ENCODE measurements around the gene LRRC51.
"Not testable (repeated sequence)": the region's sequence is repeated elsewhere in the genome, so short reads cannot be mapped to it uniquely, and the experiment has no call there.

The LRRC51 gene

DNA sequence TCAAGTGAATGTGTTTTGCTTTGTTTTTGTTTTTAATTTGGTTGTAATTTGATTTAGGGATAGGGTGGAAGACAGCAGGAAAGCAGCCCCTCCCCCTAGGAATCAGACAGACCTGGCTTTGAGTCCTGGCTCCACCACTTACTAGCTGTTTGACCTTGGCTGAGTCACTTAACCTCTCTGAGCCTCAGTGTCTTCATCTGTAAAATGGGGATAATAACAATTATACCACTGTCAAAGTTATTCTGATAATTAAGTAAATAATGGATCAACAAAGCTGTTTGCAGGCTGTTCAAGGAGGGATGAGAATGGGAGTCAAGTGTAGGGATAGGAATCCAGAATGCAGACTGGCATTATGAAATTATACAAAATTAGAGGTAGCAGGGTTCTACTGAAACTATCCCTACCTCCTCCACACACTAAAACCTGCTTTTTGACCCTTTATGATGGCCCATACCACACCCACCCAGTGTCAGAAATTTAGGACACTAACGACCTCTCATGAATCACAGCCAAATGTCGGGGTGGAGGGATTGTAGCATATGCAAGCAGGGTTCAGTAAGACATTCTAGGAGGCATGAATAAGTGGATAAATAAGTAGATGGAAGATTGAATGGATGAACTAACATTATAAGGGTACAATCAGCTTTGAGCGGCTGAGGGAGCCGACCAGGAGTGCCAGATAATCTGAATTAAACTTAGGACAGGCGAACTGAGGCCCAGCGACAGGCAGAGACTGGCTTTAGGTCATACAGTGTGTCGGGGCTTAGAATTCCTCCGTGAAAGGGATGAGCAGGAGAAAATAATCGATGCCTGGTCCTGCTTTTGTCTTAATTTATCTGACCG, 30.9 kb downstream of the LRRC51 start:
- DNase-seq = no peak

DNA sequence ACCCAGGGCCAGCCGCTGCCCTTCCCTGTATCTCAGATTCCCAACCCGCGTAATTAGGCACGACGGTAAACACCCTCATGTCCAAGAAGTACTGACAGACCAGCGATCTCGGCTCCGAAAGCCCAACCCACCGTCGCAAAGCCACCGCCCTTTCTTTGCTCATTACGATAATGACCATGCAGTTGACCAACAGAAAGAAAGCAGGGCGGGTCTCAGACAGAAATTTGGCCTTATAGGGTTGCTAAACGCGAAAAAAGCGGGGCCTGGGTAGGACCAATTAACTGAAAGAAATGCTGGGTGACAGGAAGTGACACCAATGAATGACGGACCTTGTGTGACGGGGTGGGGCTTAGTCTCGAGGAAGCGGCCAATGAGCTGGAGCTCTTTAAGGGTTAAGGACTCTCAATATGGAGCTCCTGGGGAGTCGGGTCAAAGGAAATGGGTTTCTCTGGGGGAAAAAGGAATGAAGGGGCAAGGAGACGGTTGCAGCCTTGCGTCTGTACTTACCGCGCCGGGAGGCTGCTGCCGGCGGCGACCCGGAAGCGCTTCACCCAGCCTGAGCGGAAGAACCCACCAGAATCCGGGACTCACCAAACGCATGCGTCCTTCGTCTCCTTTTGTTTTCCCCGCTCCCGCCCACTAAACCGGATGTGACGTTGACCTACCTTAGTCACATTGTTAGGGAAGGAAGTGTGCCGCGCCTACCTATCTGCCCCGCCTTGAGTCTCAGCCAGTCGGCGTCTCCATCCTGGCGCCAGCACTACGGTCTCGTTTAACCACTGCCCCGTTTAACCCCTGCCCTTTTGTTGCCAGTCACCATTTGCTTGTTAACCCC, 31.7 kb downstream of the LRRC51 start, which contains the start of gene ANAPC15:
Gene ANAPC15, minus strand, starts transcription at position 553 of the 835 bp plus-strand sequence. CDS start 1,419 bp downstream, outside the sequence.
- DNase-seq = peak; percentile 95 to 100

DNA sequence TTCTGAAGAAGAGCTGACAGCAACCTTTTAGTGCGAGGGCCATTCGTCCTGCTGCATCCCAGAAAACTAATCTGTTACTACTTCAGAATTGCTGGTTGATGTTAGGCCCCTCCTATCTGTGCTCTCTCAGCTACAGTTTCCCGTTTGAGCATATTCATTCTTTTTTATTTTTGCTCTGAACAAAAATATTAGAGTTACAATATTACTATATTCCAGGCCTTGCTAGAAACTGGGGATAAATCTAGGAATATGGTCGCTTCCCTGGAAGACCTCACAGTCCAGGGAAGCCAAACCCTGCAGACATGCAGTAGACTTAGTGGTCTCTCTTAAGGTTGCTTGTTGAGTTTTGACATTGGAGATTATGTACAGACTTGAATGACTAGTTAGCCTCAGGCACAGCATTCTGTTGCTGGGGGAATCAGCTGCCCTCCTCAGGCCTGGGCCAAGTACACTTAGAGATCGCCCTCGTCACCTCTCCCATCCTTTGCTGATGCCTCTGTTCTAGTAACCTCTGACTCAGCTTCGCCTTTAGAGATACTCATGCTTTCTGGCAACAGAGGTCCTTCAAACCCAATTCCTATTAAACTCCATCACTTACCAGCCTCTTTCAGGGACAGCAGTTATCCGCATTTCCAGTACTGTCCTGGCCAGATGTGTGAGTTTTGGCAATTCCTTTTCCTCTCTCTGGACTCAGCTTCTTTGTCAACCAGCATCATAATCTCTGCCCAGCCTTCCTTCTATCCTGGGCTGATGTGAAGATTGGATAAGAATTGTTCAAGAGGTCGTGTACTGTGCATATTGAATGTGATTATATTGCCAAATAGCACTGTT, 32.5 kb downstream of the LRRC51 start:
- DNase-seq = no peak

DNA sequence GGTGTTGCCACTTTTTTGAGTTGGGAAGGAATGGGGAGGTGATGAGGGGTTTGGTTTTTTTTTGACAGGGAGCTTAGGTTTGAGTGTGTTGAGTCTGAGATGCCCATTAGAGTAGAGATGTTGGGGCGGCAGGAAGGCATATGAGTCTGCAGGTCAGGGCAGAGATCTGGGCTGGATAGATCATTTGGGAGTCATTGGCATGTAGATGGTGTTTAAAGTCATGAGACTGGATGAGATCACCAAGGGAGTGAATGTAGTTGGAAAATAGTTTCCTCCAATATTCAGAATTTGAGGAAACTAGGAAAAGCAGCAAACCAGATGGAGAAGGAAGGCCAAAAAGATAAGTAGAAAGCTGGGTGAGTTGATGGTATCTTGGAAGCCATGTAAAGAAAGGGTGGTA, 33.9 kb downstream of the LRRC51 start:
- DNase-seq = no peak

DNA sequence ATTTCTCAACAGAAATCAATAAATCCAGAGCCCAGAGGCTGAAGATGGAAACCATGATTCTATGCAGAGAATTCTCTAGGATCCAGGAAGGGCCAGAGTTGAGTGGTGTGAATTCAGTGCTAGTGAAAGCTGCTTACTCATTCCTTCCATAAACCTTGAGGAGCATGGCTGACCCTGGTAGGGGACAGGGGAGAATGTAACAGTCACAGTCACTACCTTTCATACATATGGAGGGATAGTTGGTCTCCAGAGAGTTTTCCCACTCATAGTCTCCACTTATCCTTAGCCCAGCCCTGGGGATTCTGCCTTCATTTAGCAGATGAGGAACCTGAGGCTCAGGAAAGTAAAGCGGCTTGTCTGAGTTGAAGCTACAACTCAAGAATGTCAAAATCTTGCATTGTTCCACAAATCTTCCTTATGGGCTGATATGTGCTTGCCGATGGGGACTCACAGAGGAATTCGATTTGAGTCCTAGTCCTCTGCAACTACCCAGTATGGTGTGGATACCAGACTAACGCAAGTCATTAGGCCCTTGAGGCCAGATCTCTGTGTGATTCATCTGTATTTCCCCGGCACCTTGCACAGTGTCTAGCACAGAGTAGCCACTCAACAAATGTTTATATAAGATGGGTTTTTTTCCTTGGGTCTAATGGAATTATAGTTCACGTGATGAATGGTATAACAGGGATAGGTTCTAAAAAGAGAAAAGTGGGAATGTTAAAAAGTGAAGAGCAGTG, 35.5 kb downstream of the LRRC51 start:
- no peak for DNase-seq

DNA sequence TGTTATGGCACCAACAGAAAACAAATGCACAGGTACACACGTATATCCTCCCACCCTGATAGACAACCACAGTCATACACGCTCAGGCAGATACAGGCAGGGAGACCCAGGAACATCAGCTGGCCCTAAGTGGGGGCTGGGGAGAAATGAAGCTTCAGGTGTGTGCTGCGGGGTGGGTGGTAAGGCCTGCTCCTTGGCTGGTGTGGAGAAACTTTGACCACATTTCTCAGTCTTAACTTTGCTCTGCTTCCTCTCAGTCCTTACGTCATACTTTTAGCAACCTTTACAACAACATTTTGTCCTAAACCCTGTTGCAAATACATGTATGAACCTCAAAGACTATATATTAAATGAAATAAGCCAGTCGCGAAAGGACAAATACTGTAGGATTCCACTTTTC, 38.5 kb downstream of the LRRC51 start:
- no peak for DNase-seq

DNA sequence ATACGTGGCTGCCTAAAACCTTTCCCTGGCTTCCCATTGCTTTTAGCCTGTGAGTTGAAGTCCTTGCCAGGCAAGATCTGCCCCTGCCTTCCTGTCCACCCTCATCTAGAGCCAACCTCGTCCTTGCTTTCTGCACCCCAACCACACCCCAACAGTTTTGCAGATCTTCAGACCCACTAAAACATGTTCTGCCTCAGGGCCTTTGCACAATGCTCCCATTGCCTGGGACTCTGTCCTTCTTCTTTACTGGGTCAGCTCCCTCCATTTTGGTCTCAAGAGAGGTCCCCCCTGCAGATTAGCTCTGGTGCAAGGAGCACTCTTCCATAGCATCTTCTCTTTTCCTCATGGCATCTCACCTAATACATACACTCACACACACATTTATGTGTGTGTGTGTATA, 40.3 kb downstream of the LRRC51 start:
- DNase-seq = no peak

DNA sequence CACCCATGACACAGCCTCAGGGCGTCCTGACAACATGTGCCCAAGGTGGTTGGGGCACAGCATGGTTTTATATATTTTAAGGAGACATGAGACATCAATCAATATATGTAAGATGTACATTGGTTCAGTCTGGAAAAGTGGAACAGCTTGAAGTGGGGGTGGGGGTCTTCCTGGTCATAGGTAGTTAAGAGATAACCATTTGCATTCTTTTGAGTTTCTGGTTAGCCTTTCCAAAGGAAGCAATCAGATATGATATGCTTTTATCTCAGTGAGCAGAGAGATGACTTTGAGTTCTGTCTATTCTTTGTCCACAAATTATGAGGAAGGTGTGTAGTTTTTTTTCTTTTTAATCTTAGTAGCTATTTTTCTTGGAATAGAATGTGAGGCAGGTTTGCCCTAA, 42.0 kb downstream of the LRRC51 start:
- no peak for DNase-seq

DNA sequence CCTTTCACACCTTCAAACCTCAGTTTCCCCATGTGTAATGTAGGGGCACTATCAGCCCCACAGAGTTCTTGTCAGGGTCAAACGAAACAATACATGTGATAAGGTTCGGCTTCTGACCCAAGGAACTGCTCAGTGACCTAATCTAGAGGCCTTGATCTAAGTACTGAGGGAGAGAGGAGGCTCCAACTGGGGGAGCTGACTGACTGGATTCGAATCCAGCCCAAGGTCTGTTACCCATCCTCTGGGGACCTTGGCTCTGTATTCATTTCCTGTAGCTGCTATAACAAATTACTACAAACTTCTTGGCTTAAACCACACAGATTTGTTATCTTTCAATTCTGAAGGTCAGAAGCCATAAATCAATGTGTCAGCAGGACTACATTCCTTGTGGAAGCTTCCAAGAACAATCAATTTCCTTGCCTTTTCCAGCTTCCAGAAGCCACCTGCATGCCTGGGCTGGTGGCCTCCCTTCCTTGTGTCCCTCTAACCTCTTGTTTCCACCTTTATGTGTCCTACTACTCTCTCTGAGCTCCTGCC, 42.5 kb downstream of the LRRC51 start:
- no peak for DNase-seq

DNA sequence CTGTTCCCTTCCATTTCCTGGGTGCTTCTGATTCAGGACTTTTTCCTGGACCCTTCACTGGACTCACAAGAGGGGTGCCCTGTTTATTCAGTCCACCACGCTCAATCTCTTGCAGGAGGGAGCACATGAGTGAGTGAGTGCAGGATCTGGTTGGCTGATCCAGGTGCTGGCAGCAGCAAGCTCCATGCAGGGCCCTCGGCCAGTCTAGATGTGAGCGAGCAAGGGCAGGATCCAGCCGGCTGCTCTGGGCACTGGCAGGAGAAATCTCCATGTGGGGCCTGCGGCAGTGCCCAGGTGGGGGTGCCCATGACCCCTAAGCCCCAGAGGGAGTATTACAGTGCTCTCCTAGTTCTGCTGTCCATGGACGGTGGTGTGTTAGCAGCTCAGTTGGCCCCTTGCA, 43.4 kb downstream of the LRRC51 start:
- no peak for DNase-seq

DNA sequence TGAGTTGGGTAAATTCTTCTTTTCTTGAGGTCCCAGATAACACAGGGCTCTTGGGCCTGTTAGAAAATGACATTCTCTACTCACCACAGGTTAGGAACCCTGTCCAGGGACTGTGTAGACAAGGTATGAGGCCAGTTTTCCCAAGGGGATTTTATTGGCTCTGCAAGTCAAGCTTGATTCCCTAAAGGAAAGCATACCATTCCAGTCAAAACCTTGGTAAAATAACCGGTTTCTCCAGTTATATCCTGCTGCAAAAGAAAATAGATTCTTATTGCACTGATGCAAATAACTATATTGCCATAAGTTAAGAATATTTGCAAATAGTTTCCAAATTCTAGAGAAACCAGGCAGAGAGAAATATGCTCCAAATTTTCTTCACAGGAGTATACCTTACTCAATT, 45.3 kb downstream of the LRRC51 start:
- no peak for DNase-seq

DNA sequence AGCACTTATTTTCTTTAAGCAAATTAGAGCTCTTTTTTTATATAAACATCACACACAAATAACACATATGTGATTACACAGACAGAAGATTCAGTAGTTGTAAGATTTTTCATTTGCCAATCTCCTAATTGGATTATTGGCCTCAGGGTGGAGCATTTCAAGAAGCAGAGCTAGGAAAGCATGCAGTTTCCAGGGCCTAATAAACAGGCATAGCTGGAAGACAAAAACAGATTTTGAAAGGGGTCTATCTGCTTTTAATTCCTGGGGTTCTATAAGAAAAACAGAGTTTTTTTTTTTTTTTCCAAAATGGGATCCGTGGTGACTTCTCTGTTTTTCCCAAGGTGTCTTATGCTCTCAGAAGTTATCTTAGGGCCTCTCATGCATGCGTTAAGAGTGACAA, 47.3 kb downstream of the LRRC51 start:
- no peak for DNase-seq

DNA sequence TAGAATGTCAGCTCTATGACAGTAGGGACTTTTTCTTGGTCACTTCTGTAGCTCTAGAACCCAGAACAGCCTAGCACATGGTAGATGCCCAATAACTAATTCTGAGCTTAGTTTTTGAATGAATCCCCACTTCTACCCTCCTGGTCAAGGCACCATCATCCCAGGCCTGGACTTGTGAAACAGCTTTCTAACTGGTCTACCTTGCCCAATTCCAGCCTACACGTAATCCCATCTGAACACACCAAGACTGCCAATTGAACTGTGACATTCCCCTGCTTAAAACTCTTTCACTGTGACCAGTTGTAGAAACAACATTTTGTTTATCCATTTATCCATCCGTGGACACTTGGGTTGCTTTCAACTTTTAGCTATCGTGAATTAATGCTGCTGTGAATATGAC, 48.7 kb downstream of the LRRC51 start:
- no peak for DNase-seq

DNA sequence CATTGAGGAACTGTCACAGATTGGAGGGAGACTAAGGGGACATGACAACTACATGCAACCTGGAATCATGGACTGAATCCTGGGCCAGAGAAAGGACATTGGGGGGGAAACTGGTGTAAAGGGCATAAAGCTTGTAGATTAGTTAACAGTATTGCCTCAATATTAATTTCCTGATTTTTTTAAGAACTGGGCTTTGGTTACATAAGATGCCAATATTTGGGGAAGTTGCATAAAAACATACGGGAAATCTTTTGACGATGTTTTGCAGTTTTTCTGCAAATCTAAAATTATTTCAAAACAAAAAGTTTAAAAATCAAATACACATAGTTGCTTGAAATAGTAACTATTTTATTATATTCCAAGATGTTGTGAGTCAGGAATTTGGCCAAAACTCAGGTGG, 52.0 kb downstream of the LRRC51 start:
- no peak for DNase-seq

DNA sequence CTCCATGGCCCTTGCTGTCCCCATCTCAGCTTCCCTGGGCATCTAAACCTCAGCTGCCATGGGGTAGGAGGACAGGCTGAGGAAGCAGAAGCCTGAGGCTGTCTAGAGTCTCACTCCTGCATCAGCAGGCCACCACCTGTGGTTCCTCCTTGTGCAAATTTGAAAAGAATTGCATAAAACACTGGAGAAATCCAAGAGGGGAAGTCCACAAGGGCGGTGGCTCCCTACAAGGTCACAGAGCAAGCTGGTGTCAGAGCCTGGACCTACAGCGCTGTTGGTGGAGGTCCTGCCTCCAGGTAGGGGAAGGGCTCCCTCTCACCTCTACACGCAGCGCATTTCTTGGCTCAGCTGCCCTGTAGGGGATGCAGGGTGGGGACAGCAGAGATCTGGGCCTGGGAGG, 54.8 kb downstream of the LRRC51 start, which contains the start of gene FOLR3:
Gene FOLR3, plus strand, starts transcription at position 253 of the 400 bp plus-strand sequence. CDS start 228 bp downstream, outside the sequence.
- DNase-seq = not testable (repeated sequence)

DNA sequence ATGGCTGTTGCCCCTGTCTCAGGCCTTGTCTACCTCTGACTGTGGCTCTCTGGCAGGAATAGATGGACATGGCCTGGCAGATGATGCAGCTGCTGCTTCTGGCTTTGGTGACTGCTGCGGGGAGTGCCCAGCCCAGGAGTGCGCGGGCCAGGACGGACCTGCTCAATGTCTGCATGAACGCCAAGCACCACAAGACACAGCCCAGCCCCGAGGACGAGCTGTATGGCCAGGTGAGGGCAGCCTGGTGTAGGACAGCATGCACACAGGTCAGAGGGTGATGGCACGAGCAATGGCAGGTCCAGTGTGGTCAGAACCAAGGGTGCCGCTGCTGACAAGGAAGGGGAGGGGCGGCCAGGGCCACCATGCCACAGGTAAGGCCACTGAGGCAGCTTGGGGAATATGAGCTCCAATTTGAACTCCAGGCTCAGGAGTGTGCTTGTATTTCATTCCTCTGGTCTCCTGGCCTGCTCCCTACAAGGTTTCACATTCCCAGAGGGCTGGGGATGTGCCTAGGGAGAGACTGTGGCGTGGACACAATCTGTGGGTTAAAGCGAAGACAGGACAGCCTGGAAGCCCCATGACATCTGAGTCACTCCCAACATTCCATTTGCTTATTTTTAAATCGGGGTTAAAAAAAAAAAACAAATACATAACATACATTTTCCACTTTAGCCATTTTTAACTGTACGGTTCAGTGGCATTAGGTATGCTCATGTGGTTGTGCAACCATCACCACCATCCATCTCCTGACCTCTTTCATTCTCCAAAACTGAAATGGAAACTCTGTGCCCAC, 55.4 kb downstream of the LRRC51 start:
- DNase-seq = no peak

DNA sequence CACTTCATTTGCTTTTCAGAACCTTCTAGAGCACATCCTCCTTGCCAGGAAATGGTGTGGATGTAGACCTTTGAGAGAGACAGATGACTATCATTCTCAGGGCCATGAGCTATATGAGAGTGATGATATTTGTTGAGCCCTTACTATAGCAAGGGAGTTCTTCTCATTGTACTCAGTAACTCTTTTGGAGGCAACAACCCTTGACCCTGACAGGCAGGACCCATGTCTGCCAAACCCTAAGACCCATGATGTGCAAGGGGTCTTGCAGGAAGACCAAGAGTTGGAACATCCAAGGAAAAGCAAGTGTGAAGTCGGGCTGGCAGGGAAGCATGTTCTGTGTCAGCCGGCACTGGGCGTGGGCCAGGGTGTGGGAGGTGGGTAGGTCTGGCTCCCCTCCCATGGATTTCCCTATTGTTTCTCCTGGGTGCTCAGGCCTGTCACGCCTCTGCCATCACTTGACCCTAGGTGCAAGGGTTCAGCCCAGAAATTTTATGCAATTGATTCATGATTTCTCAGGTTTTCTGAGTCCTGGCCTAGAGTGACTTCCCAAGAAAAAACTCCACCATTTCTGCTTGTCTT, 56.1 kb downstream of the LRRC51 start:
- DNase-seq = no peak

DNA sequence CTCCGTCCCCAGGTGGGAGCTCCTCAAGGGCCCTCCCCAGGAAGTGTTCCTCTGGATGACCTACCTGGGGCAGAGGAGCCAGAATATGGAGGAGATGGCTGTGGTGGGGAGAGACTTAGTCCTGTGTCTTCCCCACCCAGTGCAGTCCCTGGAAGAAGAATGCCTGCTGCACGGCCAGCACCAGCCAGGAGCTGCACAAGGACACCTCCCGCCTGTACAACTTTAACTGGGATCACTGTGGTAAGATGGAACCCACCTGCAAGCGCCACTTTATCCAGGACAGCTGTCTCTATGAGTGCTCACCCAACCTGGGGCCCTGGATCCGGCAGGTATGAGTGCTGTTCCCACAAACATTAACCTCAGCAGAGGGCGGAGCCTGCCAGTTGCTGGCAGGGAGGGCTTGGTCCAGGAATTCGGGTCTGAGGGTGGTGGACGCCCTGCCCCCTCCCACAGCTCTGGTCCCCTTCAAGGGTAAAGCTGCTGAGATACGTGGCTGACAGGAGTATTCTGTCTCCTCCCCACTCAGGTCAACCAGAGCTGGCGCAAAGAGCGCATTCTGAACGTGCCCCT, 58.3 kb downstream of the LRRC51 start:
- no peak for DNase-seq

DNA sequence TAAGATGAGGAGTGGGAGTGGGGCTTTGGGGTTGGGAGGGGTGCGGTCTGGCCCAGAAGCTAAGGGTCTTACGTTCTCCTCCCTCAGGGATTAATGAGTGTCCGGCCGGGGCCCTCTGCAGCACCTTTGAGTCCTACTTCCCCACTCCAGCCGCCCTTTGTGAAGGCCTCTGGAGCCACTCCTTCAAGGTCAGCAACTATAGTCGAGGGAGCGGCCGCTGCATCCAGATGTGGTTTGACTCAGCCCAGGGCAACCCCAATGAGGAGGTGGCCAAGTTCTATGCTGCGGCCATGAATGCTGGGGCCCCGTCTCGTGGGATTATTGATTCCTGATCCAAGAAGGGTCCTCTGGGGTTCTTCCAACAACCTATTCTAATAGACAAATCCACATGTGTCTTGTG, 58.9 kb downstream of the LRRC51 start:
- DNase-seq = no peak

DNA sequence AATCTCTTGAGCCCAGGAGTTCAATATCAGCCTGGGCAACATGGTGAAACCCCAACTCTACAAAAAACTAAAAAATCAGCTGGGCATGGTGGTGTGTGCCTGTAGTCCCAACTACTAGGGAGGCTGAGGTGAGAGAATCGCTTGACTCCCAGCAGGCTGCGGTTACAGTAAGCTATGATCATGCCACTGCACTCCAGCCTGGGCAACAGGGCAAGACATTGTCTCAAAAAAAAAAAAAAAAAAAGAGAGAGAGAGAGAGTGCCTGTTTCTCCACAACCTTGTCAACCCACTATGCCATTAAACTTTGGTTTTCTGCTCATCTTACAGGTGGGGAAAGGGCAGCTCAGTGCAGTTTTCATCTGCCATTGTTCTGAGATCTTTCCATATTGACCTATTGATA, 60.0 kb downstream of the LRRC51 start:
- DNase-seq = no peak

All from hippocampal formation (tissue), 2 donors.